Tibial nerve (tissue), 4 donors: ENCODE results near the gene POLE2. TPM values are rescaled to one million over a fixed set of nuclear protein-coding genes. Genes with fewer than 3 reads are reported as not detected.

Source experiments
- DNase-seq, 2 donors: peaks; one replicate each; pipeline ENCODE4 v3.0.0-alpha.2; 2019; ENCODE audit warnings: low spot score in 2 of 2
- H3K27ac ChIP-seq, 4 donors: fragments of 200-600 bp; sonication (generic) in 3 of 4; one replicate each; pipeline ENCODE4 v1.5.1; 2017 to 2019; ENCODE audit warnings: mild to moderate bottlenecking in 1 of 4
- H3K27me3 ChIP-seq, 2 donors: fragments of 200-600 bp; sonication (generic) in 1 of 2; one replicate each; pipeline versions ENCODE4 v1.5.1 to v1.6.0; 2017 to 2019
- H3K36me3 ChIP-seq, 3 donors: fragments of 200-600 bp; sonication (generic); one replicate each; pipeline ENCODE4 v1.5.1; 2018 to 2019
- H3K4me1 ChIP-seq, 4 donors: fragments of 200-600 bp; sonication (generic) in 3 of 4; one replicate each; pipeline ENCODE4 v1.5.1; 2017 to 2019
- H3K4me3 ChIP-seq, 4 donors: fragments of 200-600 bp; sonication (generic) in 3 of 4; one replicate each; pipeline ENCODE4 v1.5.1; 2017 to 2019; ENCODE audit warnings: mild to moderate bottlenecking in 1 of 4, moderate library complexity in 1 of 4
- H3K9me3 ChIP-seq, 4 donors: fragments of 200-600 bp; sonication (generic) in 3 of 4; one replicate each; pipeline ENCODE4 v1.5.1; 2017 to 2019
- EP300 ChIP-seq, 2 donors: sonication (generic); formaldehyde crosslinking; IDR thresholded peaks; one replicate each; pipeline ENCODE4 v1.6.1; 2017; ENCODE audit warnings: antibody characterized with exemption in 2 of 2, mild to moderate bottlenecking in 1 of 2
- POLR2A ChIP-seq, 2 donors: fragments of 450-650 bp; IDR thresholded peaks; one replicate each; pipeline ENCODE4 v1.6.1; 2017; ENCODE audit warnings: antibody characterized with exemption in 2 of 2, mild to moderate bottlenecking in 2 of 2, moderate library complexity in 2 of 2
- WGBS, 2 donors: methylation state at CpG; one replicate each; pipeline ENCODE4 v1.1.5; 2018; 5-methylcytosine and 5-hydroxymethylcytosine counted together
- total RNA-seq, 4 donors: library from RNA; depleted of rRNA; stranded (reverse); fragments of >200 nt; gene quantifications; one replicate each; pipeline ENCODE4 v1.1.0, GENCODE V29; 2016
- TF ChIP-seq, protein P1 (sequence below), 5 experiments: fragments of 200-600 bp in 3 of 5; fragments of 450-650 bp in 2 of 5; sonication (generic) in 3 of 5; IDR thresholded peaks; one replicate each; pipeline ENCODE4 v1.5.1; 2016 to 2019; ENCODE audit warnings: antibody characterized with exemption in 5 of 5, mild to moderate bottlenecking in 3 of 5, moderate library complexity in 2 of 5

The POLE2 gene
- total RNA-seq, 4 donors from 2014 or later: 1.1 to 9.6 (median 1.9) TPM

DNA sequence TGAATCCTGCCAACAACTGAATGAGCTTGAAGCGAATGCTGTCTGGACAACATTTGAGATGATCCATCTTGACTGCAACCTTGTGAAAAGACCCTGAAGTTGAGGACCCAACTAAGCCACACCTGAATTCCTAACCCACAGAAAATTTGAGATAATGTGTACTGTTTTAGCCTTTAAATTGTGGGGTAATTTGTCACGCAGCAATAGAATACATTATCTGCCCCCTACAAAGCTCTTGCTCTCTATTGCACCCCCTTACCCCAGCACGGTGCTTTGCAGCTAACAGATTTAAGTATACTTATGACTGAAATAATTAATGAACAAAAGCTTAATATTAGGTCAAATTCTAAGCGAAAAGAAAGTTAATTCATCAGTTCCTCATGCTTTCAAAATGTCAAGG is 1.6 kb downstream of the POLE2 start:
- Histone ChIP-seq H3K36me3 (peaks cover 0 to 3% (median 0%) of the 10 kb centered on the region in 3 donors), H3K4me1 (peaks cover 0 to 14% (median 0%) of the 10 kb centered on the region in 4 donors), H3K4me3 (no peak overlapping the region), H3K27me3 (no peaks in the 10 kb centered on the region), H3K9me3 (no peaks in the 10 kb centered on the region), H3K27ac (no peak overlapping the region)
- no peak for DNase-seq
- no peak for TF ChIP-seq POLR2A (IDR thresholded peaks at IDR 0.05)
- TF ChIP-seq, protein P1, sequence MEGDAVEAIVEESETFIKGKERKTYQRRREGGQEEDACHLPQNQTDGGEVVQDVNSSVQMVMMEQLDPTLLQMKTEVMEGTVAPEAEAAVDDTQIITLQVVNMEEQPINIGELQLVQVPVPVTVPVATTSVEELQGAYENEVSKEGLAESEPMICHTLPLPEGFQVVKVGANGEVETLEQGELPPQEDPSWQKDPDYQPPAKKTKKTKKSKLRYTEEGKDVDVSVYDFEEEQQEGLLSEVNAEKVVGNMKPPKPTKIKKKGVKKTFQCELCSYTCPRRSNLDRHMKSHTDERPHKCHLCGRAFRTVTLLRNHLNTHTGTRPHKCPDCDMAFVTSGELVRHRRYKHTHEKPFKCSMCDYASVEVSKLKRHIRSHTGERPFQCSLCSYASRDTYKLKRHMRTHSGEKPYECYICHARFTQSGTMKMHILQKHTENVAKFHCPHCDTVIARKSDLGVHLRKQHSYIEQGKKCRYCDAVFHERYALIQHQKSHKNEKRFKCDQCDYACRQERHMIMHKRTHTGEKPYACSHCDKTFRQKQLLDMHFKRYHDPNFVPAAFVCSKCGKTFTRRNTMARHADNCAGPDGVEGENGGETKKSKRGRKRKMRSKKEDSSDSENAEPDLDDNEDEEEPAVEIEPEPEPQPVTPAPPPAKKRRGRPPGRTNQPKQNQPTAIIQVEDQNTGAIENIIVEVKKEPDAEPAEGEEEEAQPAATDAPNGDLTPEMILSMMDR (IDR thresholded peaks at IDR 0.05): no peak
- no peak for TF ChIP-seq EP300 (IDR thresholded peaks at IDR 0.05)
- 91 to 94% methylated on average over 4 of the region's 4 CpGs for WGBS, 2 donors

DNA sequence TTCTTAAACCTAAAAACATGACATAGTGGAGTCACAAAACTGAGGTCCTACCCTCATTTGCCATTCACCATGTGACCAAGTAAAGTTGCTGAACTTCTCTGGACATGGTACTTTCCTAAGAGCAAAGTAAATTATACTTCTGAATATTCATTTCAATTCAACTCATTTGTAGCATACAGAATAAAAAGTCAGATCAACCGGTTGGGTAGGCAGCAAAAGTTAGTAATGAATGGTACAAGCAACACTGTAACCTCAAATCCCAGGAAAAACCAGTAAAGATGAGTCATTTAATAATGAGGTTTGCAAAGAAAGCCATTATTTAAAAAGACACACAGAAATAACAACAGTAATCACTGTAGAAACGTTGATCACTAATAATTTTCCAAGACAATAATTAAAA is 8.7 kb downstream of the POLE2 start:
- 62 to 65% methylated on average over 2 of the region's 2 CpGs for WGBS, 2 donors
- no peak for TF ChIP-seq POLR2A (IDR thresholded peaks at IDR 0.05)
- no peak for TF ChIP-seq EP300 (IDR thresholded peaks at IDR 0.05)
- TF ChIP-seq, protein P1 (IDR thresholded peaks at IDR 0.05): no peak
- H3K36me3 ChIP-seq: peaks cover 0 to 8% (median 0%) of the 10 kb centered on the region in 3 donors
- H3K9me3 ChIP-seq: no peaks in the 10 kb centered on the region
- no peak for DNase-seq
- no peak overlapping the region for H3K4me3 ChIP-seq
- no peaks in the 10 kb centered on the region for H3K27me3 ChIP-seq
- H3K4me1 ChIP-seq: no peaks in the 10 kb centered on the region
- no peak overlapping the region for H3K27ac ChIP-seq

DNA sequence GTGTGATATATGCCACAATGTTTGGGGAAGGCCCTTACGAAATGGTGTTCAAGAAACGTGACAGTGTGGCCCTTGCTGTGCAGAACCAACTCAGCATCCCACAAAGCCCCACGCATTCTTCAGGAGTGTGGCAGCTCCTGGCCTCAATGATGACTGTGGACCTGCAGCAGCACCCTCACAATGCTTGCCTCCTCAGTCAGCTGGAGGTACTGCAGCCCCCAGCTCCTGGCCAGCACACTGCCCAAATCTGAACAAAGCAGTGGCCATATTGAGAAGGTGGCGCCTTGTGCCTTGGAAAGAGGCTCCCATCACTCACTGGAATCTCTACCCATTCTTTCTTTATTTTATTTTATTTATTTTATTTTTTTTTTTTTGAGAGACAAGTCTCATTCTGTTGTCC is 10.4 kb downstream of the POLE2 start:
- DNase-seq: no peak
- 94 to 96% methylated on average over 4 of the region's 4 CpGs for WGBS, 2 donors
- TF ChIP-seq POLR2A (IDR thresholded peaks at IDR 0.05): no peak
- TF ChIP-seq EP300 (IDR thresholded peaks at IDR 0.05): no peak
- TF ChIP-seq, protein P1 (IDR thresholded peaks at IDR 0.05): no peak
- no peaks in the 10 kb centered on the region for H3K4me1 ChIP-seq
- no peak overlapping the region for H3K4me3 ChIP-seq
- H3K27ac ChIP-seq: no peak overlapping the region
- no peaks in the 10 kb centered on the region for H3K9me3 ChIP-seq
- peaks cover 0 to 14% (median 0%) of the 10 kb centered on the region in 3 donors for H3K36me3 ChIP-seq
- H3K27me3 ChIP-seq: no peaks in the 10 kb centered on the region

DNA sequence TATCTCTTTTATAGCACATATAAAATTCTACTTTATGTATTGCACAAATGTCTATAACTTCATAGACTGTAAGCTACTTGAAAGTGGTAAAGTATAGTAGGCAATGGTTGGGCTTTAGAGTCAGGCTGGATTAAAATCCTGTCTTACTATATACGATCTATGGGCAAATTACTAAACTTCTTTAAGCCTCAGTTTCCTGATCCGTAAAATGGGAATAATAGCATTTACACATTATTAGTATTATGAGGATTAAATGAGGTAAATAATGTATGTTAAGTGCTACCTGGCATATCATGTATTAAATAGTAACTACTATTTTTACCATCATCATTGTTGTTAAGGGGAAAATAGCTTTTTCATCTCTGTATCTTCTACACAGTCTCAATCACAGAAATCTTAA is 14.4 kb downstream of the POLE2 start:
- H3K36me3 ChIP-seq: peaks cover 0 to 15% (median 0%) of the 10 kb centered on the region in 3 donors
- H3K27ac ChIP-seq: no peak overlapping the region
- 92 to 94% methylated on average over 2 of the region's 2 CpGs for WGBS, 2 donors
- H3K4me3 ChIP-seq: no peak overlapping the region
- H3K4me1 ChIP-seq: no peaks in the 10 kb centered on the region
- TF ChIP-seq, protein P1 (IDR thresholded peaks at IDR 0.05): no peak
- no peak for TF ChIP-seq POLR2A (IDR thresholded peaks at IDR 0.05)
- no peak for TF ChIP-seq EP300 (IDR thresholded peaks at IDR 0.05)
- DNase-seq: no peak
- no peaks in the 10 kb centered on the region for H3K9me3 ChIP-seq
- H3K27me3 ChIP-seq: no peaks in the 10 kb centered on the region

DNA sequence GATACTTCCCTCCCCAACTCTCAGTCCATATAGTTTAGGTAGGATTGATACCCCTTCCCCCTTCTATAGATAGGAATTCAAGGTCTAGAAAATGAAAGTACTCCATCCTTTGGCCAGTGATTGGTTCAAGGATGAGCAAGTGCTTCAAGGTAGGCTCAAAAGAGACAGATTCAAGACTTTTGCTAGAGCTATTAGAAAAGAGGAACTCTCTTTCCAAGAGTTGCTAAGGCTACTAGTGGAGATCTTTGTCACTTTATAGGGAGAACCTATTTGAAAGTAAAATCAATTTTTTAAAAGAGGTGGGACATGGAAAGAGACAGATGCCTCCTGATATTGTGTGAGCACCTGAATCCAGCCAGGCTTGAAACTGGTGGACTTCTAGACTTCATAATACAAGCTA is 17.5 kb downstream of the POLE2 start:
- no peak for DNase-seq
- TF ChIP-seq POLR2A (IDR thresholded peaks at IDR 0.05) (no peak), EP300 (IDR thresholded peaks at IDR 0.05) (no peak)
- TF ChIP-seq, protein P1 (IDR thresholded peaks at IDR 0.05): no peak
- H3K36me3 ChIP-seq: peaks cover 0 to 10% (median 0%) of the 10 kb centered on the region in 3 donors
- H3K4me1 ChIP-seq: no peaks in the 10 kb centered on the region
- no peaks in the 10 kb centered on the region for H3K27me3 ChIP-seq
- H3K9me3 ChIP-seq: no peaks in the 10 kb centered on the region
- H3K4me3 ChIP-seq: no peak overlapping the region
- no peak overlapping the region for H3K27ac ChIP-seq
